ENCODE measurements around the gene COQ8B. TPM values are rescaled to one million over a fixed set of nuclear protein-coding genes. Genes with fewer than 3 reads are reported as not detected.

Gene COQ8B
- total and polyA plus RNA-seq, 2 of the 4 experiments (the other 2 are of a cell fraction), result 14.9 to 23.2 TPM

DNA sequence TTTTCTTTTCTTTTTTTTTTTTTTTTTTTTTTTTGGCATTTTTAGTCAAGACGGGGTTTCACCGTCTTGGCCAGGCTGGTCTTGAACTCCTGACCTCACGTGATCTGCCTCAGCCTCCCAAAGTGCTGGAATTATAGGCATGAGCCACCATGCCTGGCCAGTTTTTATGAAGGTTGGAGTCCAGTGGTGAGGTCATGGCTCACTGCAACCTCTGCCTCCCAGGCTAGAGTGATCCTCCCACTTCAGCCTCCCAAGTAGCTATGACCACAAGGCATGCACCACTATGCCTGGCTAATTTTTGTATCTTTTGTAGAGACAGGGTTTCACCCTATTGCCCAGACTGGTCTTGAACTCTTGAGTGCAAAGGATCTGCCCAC, 38.5 kb upstream of the COQ8B start:
- Histone ChIP-seq H4K8ac (ENCODE audit: low read depth in 2 of 2, low read length in 2 of 2) (no peak overlapping the region), H4K91ac (ENCODE audit: insufficient read depth, low read depth, low read length) (no peak overlapping the region), H3K36me3 (ENCODE audit: control insufficient read depth, insufficient read depth, low read length) (peaks cover 43% of the 10 kb centered on the region), H3K56ac (ENCODE audit: extremely low read depth, insufficient read depth, low read length) (no peak overlapping the region), H3K9me3 (ENCODE audit: control insufficient read depth, insufficient read depth, low read length) (no peaks in the 10 kb centered on the region), H3K9me1 (ENCODE audit: insufficient read depth, low read length) (peaks cover 9% of the 10 kb centered on the region; the same call in 1 of the 2 replicates), H4K5ac (ENCODE audit: low read depth, low read length) (no peak overlapping the region), H3K9ac (ENCODE audit: low read depth, low read length) (no peak overlapping the region), H2BK5ac (ENCODE audit: low read depth, low read length, poor library complexity, severe bottlenecking) (no peak overlapping the region), H3K4me2 (ENCODE audit: low read depth, low read length) (no peak overlapping the region), H2AFZ (replicated peaks; ENCODE audit: low read length, poor library complexity) (no peak overlapping the region), H3K18ac (ENCODE audit: low read depth, low read length) (no peak overlapping the region), H3K14ac (replicated peaks; ENCODE audit: low read depth, low read length) (no peak overlapping the region), H2BK120ac (ENCODE audit: low read depth, low read length) (no peak overlapping the region), H2AK5ac (ENCODE audit: low read depth, low read length) (no peak overlapping the region), H2BK20ac (ENCODE audit: low read depth, low read length) (no peak overlapping the region), H3K27me3 (ENCODE audit: control insufficient read depth, insufficient read depth, low read length) (no peaks in the 10 kb centered on the region), H3K4ac (ENCODE audit: low read depth, low read length) (no peak overlapping the region), H2AK9ac (replicated peaks; ENCODE audit: low read depth, low read length, poor library complexity) (no peak overlapping the region), H3K4me3 (ENCODE audit: insufficient read depth, low read depth, low read length) (no peak overlapping the region), H4K20me1 (ENCODE audit: insufficient read depth, low read length) (peaks cover 35% of the 10 kb centered on the region), H3K79me1 (ENCODE audit: low read depth in 1 of 2, low read length in 2 of 2) (peaks cover 24 to 53% of the 10 kb centered on the region in 2 experiments), H3K4me1 (ENCODE audit: control insufficient read depth, insufficient read depth, low read length) (peaks cover 2% of the 10 kb centered on the region; the same call in 1 of the 2 replicates), H3K23ac (ENCODE audit: low read depth, low read length) (no peak overlapping the region), H2BK15ac (ENCODE audit: low read depth, low read length) (no peak overlapping the region), H3K27ac (ENCODE audit: insufficient read depth, low read length) (no peak overlapping the region)
- no peak for TF ChIP-seq MAFK (IDR thresholded peaks at IDR 0.05; ENCODE audit: low read depth, low read length)
- no peak for TF ChIP-seq USF2 (IDR thresholded peaks at IDR 0.05; ENCODE audit: low read depth, low read length)
- TF ChIP-seq, protein P1, sequence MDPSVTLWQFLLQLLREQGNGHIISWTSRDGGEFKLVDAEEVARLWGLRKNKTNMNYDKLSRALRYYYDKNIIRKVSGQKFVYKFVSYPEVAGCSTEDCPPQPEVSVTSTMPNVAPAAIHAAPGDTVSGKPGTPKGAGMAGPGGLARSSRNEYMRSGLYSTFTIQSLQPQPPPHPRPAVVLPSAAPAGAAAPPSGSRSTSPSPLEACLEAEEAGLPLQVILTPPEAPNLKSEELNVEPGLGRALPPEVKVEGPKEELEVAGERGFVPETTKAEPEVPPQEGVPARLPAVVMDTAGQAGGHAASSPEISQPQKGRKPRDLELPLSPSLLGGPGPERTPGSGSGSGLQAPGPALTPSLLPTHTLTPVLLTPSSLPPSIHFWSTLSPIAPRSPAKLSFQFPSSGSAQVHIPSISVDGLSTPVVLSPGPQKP (IDR thresholded peaks at IDR 0.05; ENCODE audit: borderline replicate concordance, low read depth, low read length), result no peak
- no peak for TF ChIP-seq MXI1 (IDR thresholded peaks at IDR 0.05; ENCODE audit: borderline replicate concordance, low read depth, low read length)
- TF ChIP-seq POLR2A (IDR thresholded peaks at IDR 0.05; ENCODE audit: low read depth, low read length), result no peak
- TF ChIP-seq MAZ (IDR thresholded peaks at IDR 0.05; ENCODE audit: borderline replicate concordance, low read depth, low read length), result no peak
- TF ChIP-seq RCOR1 (IDR thresholded peaks at IDR 0.05; ENCODE audit: insufficient replicate concordance, low read length), result no peak
- TF ChIP-seq CHD1 (IDR thresholded peaks at IDR 0.05; ENCODE audit: low read depth, low read length), result no peak
- TF ChIP-seq FOS (IDR thresholded peaks at IDR 0.05; ENCODE audit: low read depth, low read length), result no peak
- no peak for TF ChIP-seq CEBPB (IDR thresholded peaks at IDR 0.05; ENCODE audit: low read depth, low read length)
- no peak for TF ChIP-seq RFX5 (IDR thresholded peaks at IDR 0.05; ENCODE audit: low read depth, low read length)
- no peak for TF ChIP-seq RAD21 (IDR thresholded peaks at IDR 0.05; ENCODE audit: low read length)
- no peak for TF ChIP-seq BHLHE40 (IDR thresholded peaks at IDR 0.05; ENCODE audit: low read depth, low read length)
- TF ChIP-seq, protein P2, sequence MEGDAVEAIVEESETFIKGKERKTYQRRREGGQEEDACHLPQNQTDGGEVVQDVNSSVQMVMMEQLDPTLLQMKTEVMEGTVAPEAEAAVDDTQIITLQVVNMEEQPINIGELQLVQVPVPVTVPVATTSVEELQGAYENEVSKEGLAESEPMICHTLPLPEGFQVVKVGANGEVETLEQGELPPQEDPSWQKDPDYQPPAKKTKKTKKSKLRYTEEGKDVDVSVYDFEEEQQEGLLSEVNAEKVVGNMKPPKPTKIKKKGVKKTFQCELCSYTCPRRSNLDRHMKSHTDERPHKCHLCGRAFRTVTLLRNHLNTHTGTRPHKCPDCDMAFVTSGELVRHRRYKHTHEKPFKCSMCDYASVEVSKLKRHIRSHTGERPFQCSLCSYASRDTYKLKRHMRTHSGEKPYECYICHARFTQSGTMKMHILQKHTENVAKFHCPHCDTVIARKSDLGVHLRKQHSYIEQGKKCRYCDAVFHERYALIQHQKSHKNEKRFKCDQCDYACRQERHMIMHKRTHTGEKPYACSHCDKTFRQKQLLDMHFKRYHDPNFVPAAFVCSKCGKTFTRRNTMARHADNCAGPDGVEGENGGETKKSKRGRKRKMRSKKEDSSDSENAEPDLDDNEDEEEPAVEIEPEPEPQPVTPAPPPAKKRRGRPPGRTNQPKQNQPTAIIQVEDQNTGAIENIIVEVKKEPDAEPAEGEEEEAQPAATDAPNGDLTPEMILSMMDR (conservative IDR thresholded peaks at IDR 0.05; ENCODE audit: low read depth, low read length), result no peak
- in situ Hi-C loops (cut with MboI; ENCODE audit: low sequenced_read_pairs) (no loop called here), intact Hi-C loops (cut with micrococcal nuclease) (no loop called here), dilution Hi-C loops (cut with HindIII; ENCODE audit: low sequenced_read_pairs, unreplicated experiment) (no loop called here)
- no TSS peak for BruUV-seq (replicated peaks)
- ATAC-seq (ENCODE audit: low read depth), result no peak
- WGBS, 2 experiments (ENCODE audit: extremely low coverage in 2 of 2, insufficient read length in 1 of 2), result no CpG with 5 or more reads among the region's 3 CpGs
- DNase-seq, result no peak
- ChIA-PET CTCF (no interaction called here), POLR2A (ENCODE audit: unreplicated experiment) (interaction anchor here (0.6 kb wide), 2 partner anchors 44 to 51 kb away, joined by 4 to 6 read pairs; partner anchors contain the start of gene EGLN2)

Measured in IMR-90 (cell line).